Measurements from ENCODE around the gene DEFB108B.
"Not testable (repeated sequence)": the region's sequence is repeated elsewhere in the genome, so short reads cannot be mapped to it uniquely, and the experiment has no call there.

Gene DEFB108B

GRCh38 chr11:71870661-71871060, 37.7 kb downstream of the DEFB108B start:
- not testable (repeated sequence) for FAIRE-seq; DNase-seq (ENCODE audit: insufficient read length, low spot score)
- TF ChIP-seq SPI1 (IDR thresholded peaks at IDR 0.05; ENCODE audit: low read depth, low read length): peak; percentile 65

- not testable (repeated sequence) for DNase-seq (ENCODE audit: insufficient read length, low spot score); FAIRE-seq
Measured at GRCh38 chr11:71876262-71876661, 43.3 kb downstream of the DEFB108B start.

GRCh38 chr11:71878059-71878458, 45.1 kb downstream of the DEFB108B start, which contains the start of gene DEFB131B:
Gene DEFB131B (plus strand): TSS chr11:71878453. CDS start chr11:71878453, 0 bp downstream.
- DNase-seq (ENCODE audit: insufficient read length, low spot score); FAIRE-seq: not testable (repeated sequence)

GRCh38 chr11:71885806-71886205, 52.8 kb downstream of the DEFB108B start:
- not testable (repeated sequence) for DNase-seq (ENCODE audit: insufficient read length, low spot score); FAIRE-seq

Measured in GM12891 (cell line).